HK-2 (cell line): ENCODE data around the gene ERP44.
"Not testable (repeated sequence)": the region's sequence is repeated elsewhere in the genome, so short reads cannot be mapped to it uniquely, and the experiment has no call there.

Experiments used
- DNase-seq: peaks from one replicate; pipeline ENCODE4 v3.0.0-alpha.2; 2018; ENCODE audit not compliant: unreplicated experiment

Gene ERP44

DNA sequence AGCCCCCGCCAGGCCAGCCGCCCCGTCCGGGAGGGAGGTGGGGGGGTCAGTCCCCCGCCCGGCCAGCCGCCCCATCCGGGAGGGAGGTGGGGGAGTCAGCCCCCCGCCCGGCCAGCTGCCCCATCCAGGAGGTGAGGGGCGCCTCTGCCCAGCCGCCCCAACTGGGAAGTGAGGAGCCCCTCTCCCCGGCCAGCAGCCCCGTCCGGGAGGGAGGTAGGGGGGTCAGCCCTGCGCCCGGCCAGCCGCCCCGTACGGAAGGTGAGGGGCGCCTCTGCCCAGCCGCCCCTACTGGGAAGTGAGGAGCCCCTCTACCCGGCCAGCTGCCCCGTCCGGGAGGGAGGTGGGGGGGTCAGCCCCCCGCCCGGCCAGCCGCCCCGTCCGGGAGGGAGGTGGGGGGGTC, 30.8 kb downstream of the ERP44 start:
- not testable (repeated sequence) for DNase-seq

DNA sequence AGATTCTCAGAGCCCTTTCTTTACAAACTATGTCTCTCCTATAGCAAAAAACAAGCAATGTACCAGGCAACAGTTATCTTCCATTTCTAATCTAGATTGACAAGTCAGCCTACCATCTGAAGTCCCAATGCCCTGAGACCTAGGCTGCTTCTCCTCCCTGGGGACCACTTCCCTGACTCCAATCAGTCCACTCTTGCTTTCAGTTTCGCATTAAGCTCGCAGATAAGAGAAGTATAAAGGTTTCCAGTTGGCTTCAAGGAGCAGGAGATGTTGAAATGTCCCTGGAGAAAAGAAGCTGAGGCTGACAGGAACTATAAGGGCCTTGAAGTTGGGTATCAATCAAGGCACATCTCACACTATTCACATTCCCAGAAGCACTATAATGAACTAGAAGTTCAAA, 32.3 kb downstream of the ERP44 start:
- DNase-seq, result no peak

DNA sequence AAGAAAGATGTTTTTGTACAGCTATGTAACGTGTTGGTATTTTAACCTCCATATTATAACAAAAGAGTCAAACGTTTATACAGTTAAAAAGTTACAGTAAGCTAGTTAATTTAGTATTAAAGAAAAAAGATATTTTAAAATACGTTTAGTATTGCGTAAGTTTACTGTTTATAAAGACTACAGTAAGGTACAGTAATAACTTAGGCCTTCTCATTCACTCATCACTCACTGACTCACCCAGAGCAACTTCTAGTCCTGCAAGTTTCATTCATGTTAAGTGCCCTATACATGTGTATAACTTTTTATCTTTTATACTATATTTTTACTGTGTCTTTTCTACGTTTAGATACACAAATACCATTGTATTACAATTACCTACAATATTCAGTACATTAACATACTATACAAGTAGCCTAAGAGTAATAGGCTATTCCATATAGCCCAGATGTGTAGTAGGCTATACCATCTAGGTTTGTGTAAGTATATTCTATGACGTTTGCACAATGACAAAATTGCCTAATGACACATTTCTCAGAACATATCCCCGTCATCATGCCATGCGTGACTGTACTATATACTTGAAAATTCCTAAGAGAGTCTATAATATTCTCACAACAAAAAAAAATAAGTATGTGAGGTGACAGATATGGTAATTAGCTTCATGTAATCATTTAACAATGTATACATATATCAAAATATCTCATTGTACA, 33.8 kb downstream of the ERP44 start:
- no peak for DNase-seq

DNA sequence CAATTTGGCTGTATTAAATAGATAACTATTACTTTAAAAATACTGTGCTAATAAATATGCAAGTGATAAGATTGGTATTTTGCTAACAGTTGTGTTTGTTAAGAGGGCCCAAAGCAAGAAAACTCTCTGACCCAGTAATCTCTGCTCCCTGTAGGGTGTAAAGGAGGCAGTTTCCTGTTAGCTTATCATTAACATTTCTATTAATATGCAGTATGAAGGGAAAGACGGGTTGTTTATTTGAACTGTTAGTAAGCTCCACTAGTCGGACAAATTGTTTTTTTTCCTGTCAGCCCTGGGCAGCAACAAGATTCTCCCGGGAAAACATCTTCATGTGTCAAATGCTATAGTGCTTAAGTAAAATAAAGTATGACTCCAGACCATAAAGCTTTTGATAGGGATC, 35.6 kb downstream of the ERP44 start:
- no peak for DNase-seq

DNA sequence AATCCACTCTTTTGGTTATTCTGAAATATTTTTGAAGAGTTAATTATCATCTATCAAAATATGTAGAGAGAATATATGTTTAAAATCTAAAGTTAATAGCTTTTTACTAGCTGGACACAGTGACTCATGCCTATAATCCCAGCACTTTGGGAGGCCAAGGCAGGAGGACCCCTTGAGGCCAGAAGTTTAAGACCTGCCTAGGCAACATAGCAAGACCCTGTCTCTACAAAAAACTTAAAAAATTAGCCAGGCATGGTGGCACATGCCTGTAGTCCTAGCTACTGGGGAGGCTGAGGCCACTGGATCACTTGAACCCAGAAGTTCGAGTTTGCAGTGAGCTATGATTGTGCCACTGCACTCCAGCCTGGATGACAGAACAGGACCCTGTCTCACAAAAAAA, 36.1 kb downstream of the ERP44 start:
- not testable (repeated sequence) for DNase-seq

DNA sequence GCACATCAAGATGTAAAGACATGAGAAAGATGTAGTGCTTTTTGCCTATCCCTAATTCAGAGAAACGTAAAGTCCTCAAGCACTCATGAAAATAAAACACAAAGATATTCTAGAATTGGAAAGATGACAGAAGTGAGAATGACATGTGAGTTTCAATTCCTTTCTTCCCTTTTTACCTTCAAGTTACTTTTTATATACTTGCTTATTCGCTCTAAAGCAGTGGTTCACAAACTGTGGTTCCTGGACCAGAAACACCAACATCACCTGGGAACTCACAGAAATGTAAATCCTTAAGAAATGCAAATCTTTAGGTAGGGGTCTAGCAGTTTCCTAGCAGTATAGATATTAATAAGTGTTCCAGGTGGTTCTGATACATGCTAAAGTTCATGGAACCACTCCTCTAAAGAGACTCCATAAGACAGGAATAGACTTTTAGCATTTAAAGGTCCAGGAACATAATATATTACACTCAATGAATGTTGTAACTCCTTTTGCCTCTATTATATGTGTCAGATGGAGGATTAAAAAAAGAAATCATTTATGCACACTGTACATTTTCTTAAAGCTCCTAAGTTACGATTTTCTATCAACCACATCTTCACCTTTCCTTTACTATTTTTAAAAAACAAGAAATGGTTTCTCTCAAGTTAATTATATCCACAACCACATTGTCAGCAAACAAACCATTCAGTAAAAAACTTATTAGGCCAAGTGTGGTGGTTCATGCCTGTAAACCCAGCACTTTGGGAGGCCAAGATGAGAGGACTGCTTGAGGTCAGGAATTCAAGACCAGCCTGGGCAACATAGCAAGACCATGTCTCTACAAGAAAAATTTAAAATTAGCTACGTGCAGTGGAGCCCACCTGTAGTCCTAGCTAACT, 39.9 kb downstream of the ERP44 start:
- no peak for DNase-seq

DNA sequence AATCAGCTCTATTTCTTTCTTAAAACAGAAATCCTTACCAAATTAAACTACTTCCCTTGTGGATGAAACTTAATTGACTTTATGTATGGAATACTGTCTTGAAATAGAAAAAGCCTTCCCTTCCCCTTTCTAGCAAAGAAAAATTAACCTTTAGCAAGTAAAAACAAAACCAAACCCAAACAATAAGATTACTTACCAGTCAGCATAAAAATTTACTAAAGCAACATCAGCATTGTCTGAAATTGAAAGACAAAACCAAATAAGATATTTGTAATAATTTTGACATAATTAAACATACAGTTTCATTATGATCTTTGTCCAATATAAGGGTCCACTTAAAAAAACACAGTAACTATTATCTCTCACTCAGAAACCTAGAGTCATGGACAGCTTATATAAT, 41.2 kb downstream of the ERP44 start:
- DNase-seq, result no peak

DNA sequence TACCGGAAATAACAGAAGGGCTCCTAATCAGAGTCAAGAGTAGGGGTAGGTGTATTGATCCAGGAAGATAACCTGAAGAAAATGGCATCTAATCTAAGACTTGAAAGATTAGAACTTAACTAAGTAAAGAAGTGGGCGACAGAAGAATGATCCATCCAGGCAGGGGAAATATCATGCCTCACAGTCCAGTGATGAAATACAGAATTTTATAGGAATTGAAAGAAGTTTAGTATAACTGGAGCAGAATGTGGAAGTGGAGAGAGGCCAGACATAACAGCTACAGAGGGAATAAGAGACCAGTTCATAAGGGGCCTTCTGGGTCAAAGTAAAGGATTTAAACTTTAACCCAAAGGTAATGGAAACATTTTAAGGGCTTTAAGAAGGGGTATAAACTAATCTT, 42.2 kb downstream of the ERP44 start:
- no peak for DNase-seq

DNA sequence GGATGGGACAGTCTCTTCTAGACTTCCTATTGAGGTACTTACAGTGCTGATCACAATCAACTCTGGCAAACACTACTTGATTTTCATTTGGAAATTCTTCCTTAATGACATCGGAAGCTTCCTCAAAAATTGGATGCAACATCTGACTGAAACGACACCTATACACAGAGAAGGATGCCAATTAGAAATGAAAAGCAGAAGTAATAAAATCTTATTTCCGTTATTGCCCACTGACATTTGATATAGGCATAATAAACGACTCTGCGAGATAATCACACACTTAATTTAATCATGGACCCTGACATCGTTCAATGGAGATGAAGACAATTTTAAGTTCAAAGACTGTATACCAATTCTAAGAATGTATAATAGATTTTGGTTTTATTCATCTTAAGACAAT, 46.4 kb downstream of the ERP44 start:
- DNase-seq, result no peak

DNA sequence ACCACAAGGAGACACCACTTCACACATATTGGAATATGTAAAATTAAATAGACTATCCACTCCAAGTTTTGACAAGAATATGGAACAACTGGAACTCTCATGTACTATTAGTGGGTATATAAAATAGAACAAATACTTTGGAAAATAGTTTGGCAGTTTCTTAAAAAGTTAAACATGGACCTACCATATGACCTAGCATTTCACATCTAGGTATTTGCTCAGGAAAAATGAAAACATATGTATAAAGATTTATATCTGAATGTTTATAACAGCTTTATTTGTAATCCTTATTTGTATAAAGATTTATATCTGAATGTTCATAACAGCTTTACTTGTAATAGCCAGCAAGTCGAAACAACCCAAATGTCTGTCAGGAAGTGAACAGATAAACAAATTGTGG, 49.2 kb downstream of the ERP44 start:
- no peak for DNase-seq

DNA sequence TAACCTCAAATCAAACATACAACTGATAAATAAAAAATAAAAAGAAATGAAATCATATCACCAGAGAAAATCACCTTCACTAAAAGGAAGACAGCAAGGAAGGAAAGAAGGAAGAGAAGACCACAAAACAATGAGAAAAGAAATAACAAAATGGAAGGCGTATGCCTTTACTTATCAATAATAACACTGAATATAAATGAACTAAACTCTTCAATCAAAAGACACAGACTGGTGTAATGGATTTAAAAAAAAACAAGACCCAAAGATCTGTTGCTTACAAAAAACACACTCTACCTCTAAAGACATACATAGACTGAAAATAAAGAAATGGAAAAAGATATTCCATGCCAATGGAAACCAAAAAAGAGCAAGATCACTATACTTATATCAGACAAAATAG, 60.3 kb downstream of the ERP44 start:
- no peak for DNase-seq

DNA sequence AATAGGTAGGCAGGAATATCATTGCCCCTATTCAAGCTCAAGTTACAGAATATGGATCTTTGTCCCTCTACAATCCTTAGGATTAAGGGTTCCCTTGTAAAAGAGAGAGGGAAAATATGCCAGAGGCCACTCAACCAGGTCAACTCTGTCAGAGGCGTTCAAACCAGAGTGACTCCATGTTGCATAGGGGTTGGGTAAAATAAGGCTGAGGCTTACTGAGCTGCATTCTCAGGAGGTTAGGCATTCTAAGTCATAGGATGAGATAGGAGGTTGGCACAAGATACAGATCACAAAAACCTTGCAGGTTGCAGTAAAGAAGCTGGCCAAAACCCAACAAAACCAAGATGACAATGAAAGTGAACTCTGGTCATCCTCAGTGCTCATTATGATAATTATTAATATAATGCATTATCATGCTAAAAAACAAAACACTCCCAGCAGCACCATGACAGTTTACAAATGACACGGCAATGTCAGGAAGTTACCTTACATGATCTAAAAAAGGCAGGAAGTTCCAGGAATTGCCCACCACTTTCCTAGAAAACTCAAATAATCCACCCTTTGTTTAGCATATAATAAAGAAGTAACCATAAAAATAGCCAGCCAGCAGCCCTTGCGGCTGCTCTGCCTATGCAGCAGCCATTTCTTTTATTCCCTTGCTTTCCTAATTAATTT, 64.8 kb downstream of the ERP44 start:
- DNase-seq, result no peak

DNA sequence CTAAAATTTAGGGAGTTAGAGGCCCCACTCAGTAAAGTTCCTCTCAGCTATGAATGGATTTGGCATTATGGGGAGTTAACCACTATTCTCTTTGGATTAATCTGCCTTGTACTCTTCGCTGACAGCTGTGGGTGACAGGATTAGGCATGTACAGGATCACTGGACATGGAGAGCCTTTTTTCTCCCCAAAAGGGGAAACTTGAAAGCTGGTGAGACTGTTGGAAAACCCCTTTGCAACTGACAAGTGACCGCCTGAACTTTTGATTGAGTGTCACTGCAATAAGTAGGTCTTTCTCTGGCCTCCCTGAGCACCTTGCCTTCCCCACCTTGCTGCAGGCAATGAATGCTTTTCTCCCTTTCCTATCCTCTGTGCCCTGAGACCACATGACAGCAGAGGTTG, 68.3 kb downstream of the ERP44 start:
- no peak for DNase-seq

DNA sequence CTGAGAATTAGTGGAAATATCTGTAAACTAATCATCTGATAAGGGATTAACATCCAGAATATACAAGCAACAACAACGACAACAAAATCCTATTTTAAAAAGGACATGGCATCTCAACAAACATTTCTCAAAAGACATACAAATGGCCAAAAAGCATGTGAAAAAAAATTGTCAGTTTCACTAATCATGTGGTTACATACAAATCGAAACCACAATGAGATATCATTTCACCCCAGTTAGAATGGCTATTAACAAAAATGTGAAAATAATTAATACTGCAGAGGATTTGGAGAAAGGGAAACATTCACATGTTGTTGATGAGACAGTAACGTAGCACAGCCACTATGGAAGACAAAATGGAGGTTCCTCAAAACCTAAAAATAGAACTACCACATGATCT, 69.5 kb downstream of the ERP44 start:
- no peak for DNase-seq

DNA sequence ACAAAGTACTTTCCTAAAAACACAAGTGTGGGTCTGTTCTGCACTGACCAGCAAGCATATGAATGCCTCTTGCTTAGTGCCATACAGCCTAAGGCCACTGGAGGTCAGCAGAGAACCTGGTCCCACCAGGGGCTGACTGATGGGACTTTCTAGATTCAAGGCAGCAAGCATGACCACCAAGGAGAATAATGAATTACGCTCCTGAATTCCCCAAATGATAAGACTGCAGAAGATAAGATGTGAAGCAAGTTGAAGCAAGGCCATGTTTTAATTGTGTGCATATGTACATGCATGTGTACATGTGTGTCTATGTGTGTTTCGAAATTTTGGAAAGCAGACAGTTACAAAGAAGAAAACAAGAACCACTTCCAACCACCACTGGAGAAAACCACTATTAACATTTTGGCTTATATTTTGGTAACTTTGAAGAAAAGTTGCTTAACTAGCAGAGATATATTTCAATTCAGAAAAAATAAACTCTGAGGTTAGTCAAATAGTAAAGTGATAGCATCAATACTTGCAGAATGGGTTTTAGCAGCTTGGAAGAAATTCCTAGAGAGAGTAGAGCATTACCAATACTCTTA, 70.5 kb downstream of the ERP44 start:
- DNase-seq, result peak; percentile 62

DNA sequence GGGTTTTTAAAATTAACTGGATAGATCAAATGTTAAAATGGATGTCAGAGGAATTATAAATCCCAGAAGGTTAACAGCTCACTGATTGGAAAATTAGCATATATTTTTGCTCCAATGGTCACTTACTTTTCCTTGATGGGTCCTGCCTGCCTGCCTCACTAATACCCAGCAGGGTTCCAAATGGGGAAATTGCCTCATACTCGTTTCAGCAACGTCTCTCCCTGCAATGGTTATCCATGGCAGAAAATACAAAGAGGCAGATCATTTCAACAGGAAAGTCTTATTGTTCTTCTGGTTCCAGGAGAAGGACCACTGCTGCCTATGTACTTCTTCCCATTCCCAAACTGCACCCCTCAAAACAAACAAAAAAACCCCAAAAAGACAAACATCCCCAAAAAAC, 71.3 kb downstream of the ERP44 start:
- DNase-seq, result no peak

DNA sequence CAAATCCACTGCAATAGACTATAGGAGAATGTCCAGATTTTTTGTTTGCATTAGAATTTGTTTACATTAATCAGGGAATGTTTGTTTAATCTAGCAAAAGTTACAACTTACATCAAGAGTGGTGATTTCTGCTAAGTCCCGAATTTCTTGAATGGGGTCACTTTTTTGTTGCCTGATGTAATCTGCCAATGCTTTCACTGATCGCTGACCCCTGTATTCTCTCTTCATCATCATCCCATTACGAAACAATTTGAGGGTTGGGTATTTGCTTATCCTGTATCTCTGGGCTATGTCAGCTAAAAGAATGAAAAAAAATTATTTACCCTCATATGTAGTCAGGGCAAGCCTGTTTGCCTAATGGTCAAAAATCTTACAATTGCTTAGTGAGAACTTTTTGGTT, 76.9 kb downstream of the ERP44 start:
- no peak for DNase-seq

DNA sequence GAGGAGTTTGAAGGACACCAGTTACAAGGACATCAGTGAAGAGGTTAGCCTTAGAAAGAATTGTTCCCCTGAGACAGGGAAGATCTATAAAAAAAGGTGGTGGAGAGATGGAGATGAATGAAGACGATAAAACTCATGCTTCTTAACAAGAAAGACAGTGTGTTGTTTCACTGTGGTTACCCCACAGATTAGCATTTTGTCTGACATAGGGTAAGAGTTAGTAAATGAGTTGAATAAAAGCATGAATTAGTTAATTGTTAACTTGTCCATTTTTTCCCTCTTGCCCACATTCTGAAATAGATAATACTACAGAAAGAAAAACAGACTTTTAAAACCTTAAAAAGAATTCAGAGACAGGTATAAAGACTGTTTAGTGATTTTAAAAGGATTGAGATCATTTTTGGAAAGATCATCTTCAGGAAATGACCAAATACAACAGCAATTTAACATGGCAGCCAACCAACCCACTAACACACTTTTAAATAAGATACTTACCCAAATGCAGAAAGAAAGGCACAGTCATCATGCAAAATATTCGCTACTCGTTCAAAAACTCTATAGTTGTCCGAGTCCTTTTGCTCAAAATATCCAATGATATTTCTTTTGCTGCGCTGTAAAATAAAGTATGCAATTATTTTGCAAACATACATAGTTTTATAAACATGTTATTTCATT, 78.5 kb downstream of the ERP44 start:
- DNase-seq, result no peak

DNA sequence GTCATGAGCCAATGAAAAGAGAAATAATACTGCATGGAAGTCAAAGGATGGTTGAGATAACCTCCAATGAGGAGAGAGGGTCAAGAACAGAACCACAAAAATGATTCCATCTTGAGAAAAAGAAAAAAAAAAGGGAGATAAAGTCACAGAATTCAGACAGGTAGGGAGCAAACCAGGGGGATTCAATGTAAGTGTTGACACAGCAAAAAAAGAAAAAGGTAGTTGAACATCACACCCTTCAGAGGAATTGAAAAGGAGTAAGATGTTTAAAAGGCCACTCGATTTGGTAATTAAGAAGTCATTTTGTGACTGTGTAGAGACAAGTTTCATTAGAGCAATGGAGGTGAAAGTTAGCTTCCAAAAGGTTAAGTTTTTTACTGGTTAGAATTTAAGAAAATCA, 79.3 kb downstream of the ERP44 start:
- DNase-seq, result no peak

DNA sequence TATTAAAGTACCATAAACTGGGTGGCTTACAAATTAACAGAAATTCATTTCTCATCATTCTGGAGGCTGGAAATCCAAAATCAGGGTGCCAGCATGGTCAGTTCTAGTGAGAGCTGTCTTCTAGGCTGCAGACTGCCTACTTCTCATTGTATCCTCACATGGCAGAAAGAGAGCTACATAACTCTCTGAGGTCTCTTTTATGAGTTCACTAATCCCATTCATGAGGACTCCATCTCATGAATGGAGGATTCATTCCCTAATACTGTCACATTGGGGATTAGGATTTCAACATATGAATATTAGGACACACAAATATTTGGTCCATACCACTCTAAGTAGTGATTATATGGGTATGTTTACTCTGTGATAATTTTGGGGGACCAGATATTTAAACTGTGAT, 84.0 kb downstream of the ERP44 start:
- no peak for DNase-seq

DNA sequence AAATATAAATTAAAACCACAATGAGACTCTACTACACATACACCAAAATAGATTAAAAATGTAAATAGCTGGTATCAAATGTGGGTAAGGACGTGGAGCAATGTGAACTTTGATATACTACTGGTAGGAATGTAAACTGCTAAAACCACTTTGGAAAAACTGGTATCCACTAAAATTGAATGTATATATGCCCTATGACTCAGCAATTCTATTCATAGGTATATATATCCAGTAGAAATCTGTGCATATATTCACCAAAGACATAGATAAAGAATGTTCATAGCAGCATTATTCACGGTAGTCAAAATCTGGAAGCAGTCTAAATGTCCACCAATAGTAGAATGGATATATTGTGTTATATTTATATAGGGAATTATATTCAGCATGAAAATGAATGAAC, 85.2 kb downstream of the ERP44 start:
- DNase-seq, result no peak

DNA sequence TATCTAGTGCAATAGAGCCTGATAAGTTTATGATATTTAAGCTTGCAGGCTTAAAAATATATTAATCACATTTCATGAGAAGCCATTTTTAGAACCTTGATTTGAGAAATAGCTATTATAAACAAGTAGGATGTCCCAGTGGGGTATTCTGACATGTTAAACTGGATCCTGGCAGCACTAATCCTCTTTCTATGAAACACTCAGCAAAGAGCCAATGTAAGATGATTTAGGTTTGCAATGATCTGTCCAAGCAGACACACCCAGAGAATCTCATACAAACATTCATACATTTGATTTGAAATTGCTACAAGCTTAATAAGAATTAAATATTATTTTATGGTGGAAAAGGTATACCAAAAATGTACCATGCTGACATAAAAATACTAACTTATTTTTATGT, 86.5 kb downstream of the ERP44 start:
- DNase-seq, result no peak
